ENCODE data around the gene STK32C.

- TF ChIP-seq, protein P1, sequence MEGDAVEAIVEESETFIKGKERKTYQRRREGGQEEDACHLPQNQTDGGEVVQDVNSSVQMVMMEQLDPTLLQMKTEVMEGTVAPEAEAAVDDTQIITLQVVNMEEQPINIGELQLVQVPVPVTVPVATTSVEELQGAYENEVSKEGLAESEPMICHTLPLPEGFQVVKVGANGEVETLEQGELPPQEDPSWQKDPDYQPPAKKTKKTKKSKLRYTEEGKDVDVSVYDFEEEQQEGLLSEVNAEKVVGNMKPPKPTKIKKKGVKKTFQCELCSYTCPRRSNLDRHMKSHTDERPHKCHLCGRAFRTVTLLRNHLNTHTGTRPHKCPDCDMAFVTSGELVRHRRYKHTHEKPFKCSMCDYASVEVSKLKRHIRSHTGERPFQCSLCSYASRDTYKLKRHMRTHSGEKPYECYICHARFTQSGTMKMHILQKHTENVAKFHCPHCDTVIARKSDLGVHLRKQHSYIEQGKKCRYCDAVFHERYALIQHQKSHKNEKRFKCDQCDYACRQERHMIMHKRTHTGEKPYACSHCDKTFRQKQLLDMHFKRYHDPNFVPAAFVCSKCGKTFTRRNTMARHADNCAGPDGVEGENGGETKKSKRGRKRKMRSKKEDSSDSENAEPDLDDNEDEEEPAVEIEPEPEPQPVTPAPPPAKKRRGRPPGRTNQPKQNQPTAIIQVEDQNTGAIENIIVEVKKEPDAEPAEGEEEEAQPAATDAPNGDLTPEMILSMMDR (conservative IDR thresholded peaks at IDR 0.05): no peak
- TF ChIP-seq EZH2 (IDR thresholded peaks at IDR 0.05; ENCODE audit: low read depth): no peak
Observed at GRCh38 chr10:132306864-132307751, 642 bp downstream of the STK32C start.
